Measurements from ENCODE around the gene CAMK2D. TPM values are rescaled to one million over a fixed set of nuclear protein-coding genes. Genes with fewer than 3 reads are reported as not detected.

Gene CAMK2D
- total and polyA plus RNA-seq, 4 experiments from 2014 or later: 15.5 to 36.4 (median 24.0) TPM

DNA sequence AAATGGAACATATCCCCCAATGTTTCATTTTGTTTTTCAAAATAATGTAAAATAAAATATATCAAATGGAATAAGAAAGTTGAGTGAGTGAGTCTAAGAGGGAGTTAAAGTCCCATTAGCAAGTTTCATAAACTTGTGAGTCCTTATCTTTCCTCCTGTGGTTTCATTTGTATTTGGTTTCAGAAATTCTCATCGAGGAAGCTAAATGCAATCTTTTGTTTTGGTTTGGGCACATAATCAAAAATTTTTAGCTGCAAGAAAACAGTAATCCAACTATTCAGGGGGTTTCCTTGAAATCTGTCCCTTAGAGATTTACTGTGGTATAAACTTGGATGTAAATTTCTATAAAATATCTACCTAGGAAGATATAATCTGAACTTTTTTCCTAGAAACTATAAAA is 124.2 kb downstream of the CAMK2D start:
- H3K36me3 Mint-ChIP-seq: peaks cover 0 to 4% of the 10 kb centered on the region in 2 donors
- DNase-seq: no peak
- POLR2A ChIA-PET (ENCODE audit: partially characterized antibody): interaction anchor here (0.9 to 2.1 kb wide), 4 partner anchors 74 to 263 kb away, joined by 5 to 12 read pairs (median 8); no protein-coding TSS in a partner anchor
- H3K4me1 Mint-ChIP-seq: peaks cover 41 to 65% (median 47%) of the 10 kb centered on the region in 4 donors
- no peaks in the 10 kb centered on the region for H3K9me3 ChIP-seq (ENCODE audit: control insufficient read depth in 1 of 2, low read length in 2 of 2)
- H3K4me3 ChIP-seq (ENCODE audit: low read length in 2 of 2): no peak overlapping the region
- peak overlapping the region in 3 of 7 donors; percentile 65 to 85 (median 76) for H3K27ac Mint-ChIP-seq
- CTCF ChIA-PET (ENCODE audit: partially characterized antibody): interaction anchor here (1.0 to 3.3 kb wide), 5 partner anchors 37 to 263 kb away, joined by 3 to 21 read pairs (median 3); no protein-coding TSS in a partner anchor
- H3K36me3 ChIP-seq (ENCODE audit: insufficient read depth, low read length): no peaks in the 10 kb centered on the region
- no peaks in the 10 kb centered on the region for H3K27me3 ChIP-seq (ENCODE audit: insufficient read depth, low read length)
- H3K9me3 Mint-ChIP-seq: peaks cover 0 to 5% (median 0%) of the 10 kb centered on the region in 8 donors
- H3K4me3 Mint-ChIP-seq: peak overlapping the region in 4 of 8 donors; percentile 11 to 82 (median 61)
- intact Hi-C loops (cut with micrococcal nuclease): loop anchor here (2.0 to 5.0 kb wide), 3 partner anchors 40 to 745 kb away; no protein-coding TSS in a partner anchor
- no peaks in the 10 kb centered on the region for H3K27me3 Mint-ChIP-seq
- H3K4me1 ChIP-seq (ENCODE audit: insufficient read depth, low read length): peaks cover 48% of the 10 kb centered on the region
- peak overlapping the region; percentile 29 for H3K27ac ChIP-seq (ENCODE audit: low read depth, low read length)

DNA sequence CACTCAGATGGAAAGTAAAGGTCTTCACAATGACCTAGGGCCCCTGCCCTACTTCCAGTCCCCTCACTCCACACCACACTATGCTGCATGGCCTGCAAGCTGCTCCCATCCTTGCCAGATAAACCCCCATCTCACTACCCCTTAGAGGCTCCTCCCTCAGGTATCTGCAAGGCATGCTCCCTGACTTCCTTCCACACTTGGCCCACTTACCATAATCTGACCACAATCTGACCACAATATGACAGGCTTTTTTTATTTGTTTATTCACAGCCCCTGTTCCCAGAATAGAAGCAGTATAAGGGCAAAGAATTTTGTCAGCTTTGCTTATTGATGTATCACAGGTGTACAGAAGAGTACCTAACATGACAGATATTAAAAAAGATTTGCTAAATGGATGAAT is 124.7 kb downstream of the CAMK2D start:
- H3K36me3 Mint-ChIP-seq: peaks cover 0 to 4% of the 10 kb centered on the region in 2 donors
- peak overlapping the region; percentile 65 to 85 (median 83) for H3K27ac Mint-ChIP-seq
- ChIA-PET CTCF (ENCODE audit: partially characterized antibody) (interaction anchor here (0.7 to 3.3 kb wide), 12 partner anchors 8 to 544 kb away, joined by 3 to 21 read pairs (median 4); no protein-coding TSS in a partner anchor), POLR2A (ENCODE audit: partially characterized antibody) (interaction anchor here (0.6 to 2.1 kb wide), 5 partner anchors 73 to 1462 kb away, joined by 3 to 12 read pairs (median 5); no protein-coding TSS in a partner anchor)
- H3K4me3 Mint-ChIP-seq: peak overlapping the region in 7 of 8 donors; percentile 53 to 82 (median 61)
- no peaks in the 10 kb centered on the region for H3K27me3 Mint-ChIP-seq
- H3K27me3 ChIP-seq (ENCODE audit: insufficient read depth, low read length): no peaks in the 10 kb centered on the region
- peaks cover 48% of the 10 kb centered on the region for H3K4me1 ChIP-seq (ENCODE audit: insufficient read depth, low read length)
- H3K9me3 ChIP-seq (ENCODE audit: control insufficient read depth in 1 of 2, low read length in 2 of 2): no peaks in the 10 kb centered on the region
- H3K9me3 Mint-ChIP-seq: peaks cover 0 to 5% (median 0%) of the 10 kb centered on the region in 8 donors
- intact Hi-C loops (cut with micrococcal nuclease): loop anchor here (1.0 to 5.0 kb wide), 8 partner anchors 40 to 745 kb away; no protein-coding TSS in a partner anchor
- H3K36me3 ChIP-seq (ENCODE audit: insufficient read depth, low read length): no peaks in the 10 kb centered on the region
- peak overlapping the region; percentile 29 for H3K27ac ChIP-seq (ENCODE audit: low read depth, low read length)
- peak; percentile 61 to 76 (median 66) for DNase-seq
- no peak overlapping the region for H3K4me3 ChIP-seq (ENCODE audit: low read length in 2 of 2)
- H3K4me1 Mint-ChIP-seq: peaks cover 41 to 61% (median 48%) of the 10 kb centered on the region in 4 donors

DNA sequence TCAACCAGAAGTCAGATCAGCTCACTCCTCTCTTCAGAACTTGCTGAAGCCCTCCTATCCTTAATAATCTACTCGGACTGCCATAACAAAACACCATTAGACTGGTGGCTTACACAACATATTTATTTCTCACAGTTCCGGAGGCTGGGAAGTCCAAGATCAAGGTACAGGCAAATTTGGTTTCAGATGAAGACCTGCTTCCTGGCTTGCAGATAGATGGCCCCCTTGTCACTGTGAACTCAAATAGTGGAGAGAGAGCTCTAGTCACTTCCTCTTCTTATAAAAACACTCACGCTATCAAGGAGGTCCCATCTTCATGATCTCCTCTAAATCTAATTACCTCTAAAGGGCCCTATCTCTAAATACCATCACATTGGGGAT is 125.1 kb downstream of the CAMK2D start:
- Histone ChIP-seq H3K27ac (ENCODE audit: low read depth, low read length) (peak overlapping the region; percentile 29), H3K4me1 (ENCODE audit: insufficient read depth, low read length) (peaks cover 48% of the 10 kb centered on the region), H3K4me3 (ENCODE audit: low read length in 2 of 2) (no peak overlapping the region), H3K27me3 (ENCODE audit: insufficient read depth, low read length) (no peaks in the 10 kb centered on the region), H3K36me3 (ENCODE audit: insufficient read depth, low read length) (no peaks in the 10 kb centered on the region), H3K9me3 (ENCODE audit: control insufficient read depth in 1 of 2, low read length in 2 of 2) (no peaks in the 10 kb centered on the region)
- H3K4me3 Mint-ChIP-seq: peak overlapping the region in 7 of 8 donors; percentile 53 to 82 (median 61)
- CTCF ChIA-PET (ENCODE audit: partially characterized antibody): interaction anchor here (0.7 to 3.3 kb wide), 13 partner anchors 8 to 544 kb away, joined by 3 to 21 read pairs (median 4); no protein-coding TSS in a partner anchor
- POLR2A ChIA-PET (ENCODE audit: partially characterized antibody): interaction anchor here (0.6 to 2.1 kb wide), 6 partner anchors 72 to 1461 kb away, joined by 3 to 12 read pairs (median 4); no protein-coding TSS in a partner anchor
- peaks cover 42 to 61% (median 48%) of the 10 kb centered on the region in 4 donors for H3K4me1 Mint-ChIP-seq
- no peaks in the 10 kb centered on the region for H3K27me3 Mint-ChIP-seq
- H3K9me3 Mint-ChIP-seq: peaks cover 0 to 5% (median 0%) of the 10 kb centered on the region in 8 donors
- intact Hi-C loops (cut with micrococcal nuclease): loop anchor here (1.0 to 5.0 kb wide), 8 partner anchors 41 to 746 kb away; no protein-coding TSS in a partner anchor
- peak overlapping the region; percentile 65 to 85 (median 83) for H3K27ac Mint-ChIP-seq
- H3K36me3 Mint-ChIP-seq: peaks cover 0 to 4% of the 10 kb centered on the region in 2 donors
- peak; percentile 35 to 48 (median 42) for DNase-seq

DNA sequence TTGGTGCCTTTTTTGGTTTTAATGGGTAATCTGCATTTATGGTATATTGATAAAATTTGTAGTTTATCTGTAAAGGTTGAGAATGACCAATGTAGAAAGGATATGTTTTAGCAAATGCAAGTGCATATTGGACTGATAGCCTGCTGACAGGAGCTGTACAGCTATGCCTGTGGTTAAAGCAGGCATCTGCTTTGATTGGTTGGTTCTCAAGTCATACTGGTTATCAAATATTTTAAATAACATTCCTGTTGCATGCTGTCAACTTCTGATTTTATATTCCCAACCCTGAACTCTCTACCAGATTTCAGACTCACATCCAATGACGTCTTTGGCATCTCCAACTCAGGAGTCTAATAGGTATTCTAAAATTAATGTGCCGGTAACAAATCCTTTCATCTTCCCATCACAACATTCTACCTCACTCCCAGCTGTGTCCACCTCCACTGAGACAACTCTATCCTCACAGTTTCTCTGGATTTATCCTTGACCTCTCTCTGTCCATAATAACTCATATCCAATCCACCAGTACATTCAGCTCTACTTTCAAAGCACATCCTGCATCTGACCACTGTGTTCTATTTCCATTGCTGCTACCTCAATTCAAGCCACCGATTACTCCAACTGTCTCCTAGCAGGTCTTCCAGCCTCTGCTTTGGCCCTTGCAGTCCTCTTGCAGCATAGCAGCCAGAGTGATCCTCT is 125.7 kb downstream of the CAMK2D start:
- Mint-ChIP-seq H3K4me1 (peaks cover 44 to 61% (median 47%) of the 10 kb centered on the region in 4 donors), H3K4me3 (peak overlapping the region in 3 of 8 donors; percentile 59 to 80 (median 61)), H3K27ac (peak overlapping the region in 6 of 7 donors; percentile 6 to 85 (median 82)), H3K9me3 (peaks cover 0 to 5% (median 0%) of the 10 kb centered on the region in 8 donors), H3K27me3 (no peaks in the 10 kb centered on the region), H3K36me3 (peaks cover 0 to 4% of the 10 kb centered on the region in 2 donors)
- no peaks in the 10 kb centered on the region for H3K9me3 ChIP-seq (ENCODE audit: control insufficient read depth in 1 of 2, low read length in 2 of 2)
- H3K27me3 ChIP-seq (ENCODE audit: insufficient read depth, low read length): no peaks in the 10 kb centered on the region
- ChIA-PET POLR2A (ENCODE audit: partially characterized antibody) (interaction anchor here (0.7 to 2.1 kb wide), 5 partner anchors 71 to 265 kb away, joined by 3 to 12 read pairs (median 5); no protein-coding TSS in a partner anchor), CTCF (ENCODE audit: partially characterized antibody) (interaction anchor here (0.9 to 3.3 kb wide), 10 partner anchors 9 to 436 kb away, joined by 3 to 21 read pairs (median 4); no protein-coding TSS in a partner anchor)
- H3K36me3 ChIP-seq (ENCODE audit: insufficient read depth, low read length): no peaks in the 10 kb centered on the region
- no peak overlapping the region for H3K4me3 ChIP-seq (ENCODE audit: low read length in 2 of 2)
- intact Hi-C loops (cut with micrococcal nuclease): loop anchor here (1.0 to 5.0 kb wide), 8 partner anchors 41 to 746 kb away; no protein-coding TSS in a partner anchor
- no peak for DNase-seq
- H3K4me1 ChIP-seq (ENCODE audit: insufficient read depth, low read length): peaks cover 48% of the 10 kb centered on the region
- H3K27ac ChIP-seq (ENCODE audit: low read depth, low read length): no peak overlapping the region

DNA sequence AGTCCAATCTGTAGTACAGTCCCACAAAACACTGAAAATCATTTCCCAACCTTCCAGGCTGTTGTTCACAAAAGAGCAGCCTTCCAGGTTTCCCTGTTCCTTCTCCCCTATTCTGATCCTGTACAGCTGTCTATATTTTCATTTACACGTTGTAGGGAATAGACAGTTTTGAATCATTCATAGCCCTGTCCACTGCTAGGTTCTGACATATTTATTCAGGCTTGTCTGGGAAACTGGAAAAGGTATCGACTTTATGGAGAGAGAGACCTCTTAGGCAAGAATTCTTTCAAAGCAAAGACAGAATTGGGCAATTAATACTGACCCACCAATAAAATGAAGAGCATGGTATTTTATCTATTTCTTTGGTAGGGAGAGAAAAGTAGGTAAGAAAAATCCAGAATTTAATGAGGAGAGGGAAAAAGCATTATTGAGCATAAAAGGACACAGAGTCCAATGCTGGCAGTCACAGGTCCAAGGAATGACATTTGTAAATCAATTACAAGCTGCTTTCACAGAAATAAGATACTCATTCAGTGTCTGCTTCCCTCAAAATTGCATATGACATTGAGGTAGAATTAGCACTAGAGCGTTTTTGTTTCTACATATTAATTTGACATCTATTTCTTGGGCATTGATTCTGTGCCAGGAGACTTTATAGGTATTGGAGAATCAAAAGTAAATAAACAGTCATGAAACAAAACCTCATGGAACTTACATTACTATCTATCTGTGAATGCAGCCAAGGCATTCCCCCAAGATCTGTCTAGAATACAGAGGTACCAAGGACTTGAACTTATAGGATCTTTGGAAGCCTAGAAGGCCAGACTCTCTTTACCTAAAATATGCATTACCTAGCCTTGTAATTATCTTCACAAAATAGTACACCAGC is 127.2 kb downstream of the CAMK2D start:
- ChIA-PET CTCF (ENCODE audit: partially characterized antibody) (interaction anchor here (0.9 to 2.3 kb wide), 2 partner anchors 126 to 436 kb away, joined by 3 to 6 read pairs; no protein-coding TSS in a partner anchor), POLR2A (ENCODE audit: partially characterized antibody) (no interaction called here)
- H3K4me3 Mint-ChIP-seq: no peak overlapping the region
- DNase-seq: no peak
- no peaks in the 10 kb centered on the region for H3K27me3 ChIP-seq (ENCODE audit: insufficient read depth, low read length)
- no peak overlapping the region for H3K27ac ChIP-seq (ENCODE audit: low read depth, low read length)
- no peaks in the 10 kb centered on the region for H3K36me3 ChIP-seq (ENCODE audit: insufficient read depth, low read length)
- no peaks in the 10 kb centered on the region for H3K27me3 Mint-ChIP-seq
- peaks cover 0 to 5% (median 0%) of the 10 kb centered on the region in 8 donors for H3K9me3 Mint-ChIP-seq
- H3K27ac Mint-ChIP-seq: no peak overlapping the region
- intact Hi-C loops (cut with micrococcal nuclease): no loop called here
- H3K9me3 ChIP-seq (ENCODE audit: control insufficient read depth in 1 of 2, low read length in 2 of 2): no peaks in the 10 kb centered on the region
- H3K4me1 Mint-ChIP-seq: peaks cover 36 to 61% (median 43%) of the 10 kb centered on the region in 4 donors
- H3K4me3 ChIP-seq (ENCODE audit: low read length in 2 of 2): no peak overlapping the region
- H3K36me3 Mint-ChIP-seq: peaks cover 0 to 4% of the 10 kb centered on the region in 2 donors
- H3K4me1 ChIP-seq (ENCODE audit: insufficient read depth, low read length): peaks cover 50% of the 10 kb centered on the region

DNA sequence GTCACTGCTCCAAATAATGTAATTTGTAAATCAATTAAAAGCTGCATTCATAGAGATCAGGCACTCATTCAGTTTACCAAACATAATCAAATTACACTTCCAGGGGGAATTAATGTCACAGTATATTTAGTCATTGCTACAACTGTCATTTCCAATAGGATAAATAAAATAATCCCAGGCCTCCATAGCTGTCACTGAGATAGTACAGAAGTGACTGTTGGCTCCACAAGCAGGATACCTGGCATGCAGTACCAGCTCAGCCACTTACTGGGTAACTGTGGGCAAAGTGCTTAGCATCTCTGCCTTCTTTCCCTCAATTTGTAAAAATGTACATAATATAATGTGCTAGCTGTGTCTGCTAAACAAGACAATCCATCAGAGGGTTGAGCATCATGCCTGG is 128.1 kb downstream of the CAMK2D start:
- H3K36me3 Mint-ChIP-seq: peaks cover 0 to 4% of the 10 kb centered on the region in 2 donors
- H3K27me3 Mint-ChIP-seq: no peaks in the 10 kb centered on the region
- peaks cover 31 to 52% (median 37%) of the 10 kb centered on the region in 4 donors for H3K4me1 Mint-ChIP-seq
- H3K27ac ChIP-seq (ENCODE audit: low read depth, low read length): no peak overlapping the region
- H3K4me1 ChIP-seq (ENCODE audit: insufficient read depth, low read length): peaks cover 42% of the 10 kb centered on the region
- H3K4me3 ChIP-seq (ENCODE audit: low read length in 2 of 2): no peak overlapping the region
- intact Hi-C loops (cut with micrococcal nuclease): no loop called here
- peaks cover 0 to 5% (median 0%) of the 10 kb centered on the region in 8 donors for H3K9me3 Mint-ChIP-seq
- ChIA-PET CTCF (ENCODE audit: partially characterized antibody) (interaction anchor here (1.5 kb wide), 1 partner anchor 86 kb away, joined by 6 read pairs; no protein-coding TSS in a partner anchor), POLR2A (ENCODE audit: partially characterized antibody) (no interaction called here)
- no peak overlapping the region for H3K4me3 Mint-ChIP-seq
- no peaks in the 10 kb centered on the region for H3K27me3 ChIP-seq (ENCODE audit: insufficient read depth, low read length)
- H3K36me3 ChIP-seq (ENCODE audit: insufficient read depth, low read length): no peaks in the 10 kb centered on the region
- no peak for DNase-seq
- no peak overlapping the region for H3K27ac Mint-ChIP-seq
- H3K9me3 ChIP-seq (ENCODE audit: control insufficient read depth in 1 of 2, low read length in 2 of 2): no peaks in the 10 kb centered on the region

Measured in CD4-positive, alpha-beta memory T cell (primary cell).